ENCODE measurements around the gene ZBTB20.

The ZBTB20 gene

DNA sequence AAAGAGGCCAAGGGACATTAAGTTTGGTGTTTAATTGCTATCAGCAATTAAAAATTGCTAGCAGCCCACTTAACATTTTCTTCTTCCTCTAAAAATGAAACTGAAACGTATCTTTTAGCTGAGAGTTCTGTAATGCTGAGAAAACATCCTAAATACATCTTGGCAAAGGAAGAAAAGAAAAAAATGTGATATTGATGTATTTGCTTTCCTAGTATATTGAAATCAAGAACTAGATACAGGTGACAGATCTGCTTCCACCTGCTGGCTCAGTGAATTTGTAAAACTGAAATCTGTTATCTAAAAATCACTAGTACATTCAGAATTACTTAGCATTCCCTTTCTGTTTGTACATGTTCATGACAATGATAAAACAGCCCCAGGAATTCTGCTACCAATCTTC, 283.2 kb downstream of the ZBTB20 start:
- TF ChIP-seq, protein P1, sequence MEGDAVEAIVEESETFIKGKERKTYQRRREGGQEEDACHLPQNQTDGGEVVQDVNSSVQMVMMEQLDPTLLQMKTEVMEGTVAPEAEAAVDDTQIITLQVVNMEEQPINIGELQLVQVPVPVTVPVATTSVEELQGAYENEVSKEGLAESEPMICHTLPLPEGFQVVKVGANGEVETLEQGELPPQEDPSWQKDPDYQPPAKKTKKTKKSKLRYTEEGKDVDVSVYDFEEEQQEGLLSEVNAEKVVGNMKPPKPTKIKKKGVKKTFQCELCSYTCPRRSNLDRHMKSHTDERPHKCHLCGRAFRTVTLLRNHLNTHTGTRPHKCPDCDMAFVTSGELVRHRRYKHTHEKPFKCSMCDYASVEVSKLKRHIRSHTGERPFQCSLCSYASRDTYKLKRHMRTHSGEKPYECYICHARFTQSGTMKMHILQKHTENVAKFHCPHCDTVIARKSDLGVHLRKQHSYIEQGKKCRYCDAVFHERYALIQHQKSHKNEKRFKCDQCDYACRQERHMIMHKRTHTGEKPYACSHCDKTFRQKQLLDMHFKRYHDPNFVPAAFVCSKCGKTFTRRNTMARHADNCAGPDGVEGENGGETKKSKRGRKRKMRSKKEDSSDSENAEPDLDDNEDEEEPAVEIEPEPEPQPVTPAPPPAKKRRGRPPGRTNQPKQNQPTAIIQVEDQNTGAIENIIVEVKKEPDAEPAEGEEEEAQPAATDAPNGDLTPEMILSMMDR (conservative IDR thresholded peaks at IDR 0.05; ENCODE audit: low read depth, low read length), result no peak
- DNase-seq (ENCODE audit: low read depth), result no peak

DNA sequence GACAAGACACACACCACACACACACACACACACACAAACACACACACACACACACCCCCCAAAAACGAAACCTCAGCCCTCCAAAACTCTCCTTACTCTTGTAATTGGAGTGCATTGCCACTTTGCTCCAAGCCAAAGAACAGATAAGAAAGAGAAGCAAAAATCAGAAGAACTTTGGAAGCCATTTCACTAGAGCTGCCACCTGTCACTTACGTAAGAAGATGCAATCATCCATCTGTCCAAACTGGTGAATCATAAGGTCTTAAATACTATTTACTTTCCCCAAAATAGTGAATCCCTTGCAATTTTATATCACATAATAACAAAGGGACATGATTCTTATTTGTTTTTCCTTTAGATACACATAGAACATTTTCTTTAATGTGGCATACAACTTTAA, 285.4 kb downstream of the ZBTB20 start:
- no peak overlapping the region for H3K4me3 ChIP-seq (ENCODE audit: low read length)
- TF ChIP-seq, protein P1 (conservative IDR thresholded peaks at IDR 0.05; ENCODE audit: low read depth, low read length), result no peak
- DNase-seq (ENCODE audit: low read depth), result no peak

More for the DNA sequence above, 283.2 kb downstream of the ZBTB20 start:
- no peak overlapping the region for H3K4me3 ChIP-seq (ENCODE audit: low read length)

DNA sequence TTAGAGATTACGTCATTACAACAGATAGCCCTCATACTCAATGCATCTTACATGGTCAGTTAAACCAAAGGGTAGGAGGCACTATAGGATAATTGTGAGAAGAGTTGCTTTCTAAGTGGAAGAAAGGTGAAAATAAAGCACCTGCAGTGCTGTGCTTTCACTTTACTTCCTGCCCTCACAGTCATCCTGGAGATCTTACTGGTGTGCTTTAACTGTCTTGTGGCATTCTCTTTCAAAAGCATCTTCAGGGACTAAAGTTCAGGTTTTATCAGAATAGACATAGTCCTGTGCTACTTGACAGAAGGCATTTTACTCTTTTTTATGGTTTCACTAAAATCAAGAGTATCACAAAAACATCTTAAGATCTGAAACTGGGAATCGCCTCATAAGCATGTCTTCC, 286.6 kb downstream of the ZBTB20 start:
- H3K4me3 ChIP-seq (ENCODE audit: low read length), result no peak overlapping the region
- no peak for DNase-seq (ENCODE audit: low read depth)
- TF ChIP-seq, protein P1 (conservative IDR thresholded peaks at IDR 0.05; ENCODE audit: low read depth, low read length), result no peak

DNA sequence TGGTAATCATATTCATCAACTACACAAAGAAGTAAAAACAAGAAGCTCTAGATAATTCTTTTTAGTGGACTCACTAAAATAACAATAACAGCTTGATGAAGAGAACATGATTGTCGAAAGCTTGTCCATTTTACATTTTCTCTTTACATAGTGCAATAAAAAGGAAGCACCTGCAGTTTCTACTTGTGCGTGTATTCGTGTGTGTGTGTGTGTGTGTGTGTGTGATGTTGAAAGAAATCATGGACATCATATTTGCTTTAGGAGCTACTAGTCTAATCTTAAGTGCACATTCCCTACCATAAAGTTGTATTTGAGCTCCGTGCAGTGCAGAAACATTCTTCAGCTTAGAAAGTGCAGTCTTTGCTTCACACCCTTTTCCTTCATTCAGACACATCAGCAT, 288.8 kb downstream of the ZBTB20 start:
- DNase-seq (ENCODE audit: low read depth), result no peak
- TF ChIP-seq, protein P1 (conservative IDR thresholded peaks at IDR 0.05; ENCODE audit: low read depth, low read length), result no peak
- no peak overlapping the region for H3K4me3 ChIP-seq (ENCODE audit: low read length)

DNA sequence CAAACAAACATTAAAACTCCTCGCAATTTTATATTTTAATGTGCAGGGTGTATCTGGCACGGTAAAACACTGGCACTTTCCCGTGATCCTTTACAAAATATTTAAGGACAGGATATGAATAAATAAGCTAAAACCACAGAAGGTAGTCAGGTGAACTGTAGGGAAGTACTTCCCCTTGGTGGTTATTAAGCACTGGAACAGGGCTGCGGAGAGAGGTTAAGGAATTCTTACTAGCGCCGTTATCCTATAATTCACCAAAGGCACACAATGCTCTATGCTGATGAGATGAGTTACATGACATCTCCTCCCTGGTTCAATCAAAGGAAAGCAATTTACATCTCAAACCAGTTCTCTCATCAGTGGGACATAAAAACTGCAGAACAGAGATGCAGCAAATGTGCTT, 289.8 kb downstream of the ZBTB20 start:
- no peak overlapping the region for H3K4me3 ChIP-seq (ENCODE audit: low read length)
- TF ChIP-seq, protein P1 (conservative IDR thresholded peaks at IDR 0.05; ENCODE audit: low read depth, low read length), result no peak
- DNase-seq (ENCODE audit: low read depth), result no peak

DNA sequence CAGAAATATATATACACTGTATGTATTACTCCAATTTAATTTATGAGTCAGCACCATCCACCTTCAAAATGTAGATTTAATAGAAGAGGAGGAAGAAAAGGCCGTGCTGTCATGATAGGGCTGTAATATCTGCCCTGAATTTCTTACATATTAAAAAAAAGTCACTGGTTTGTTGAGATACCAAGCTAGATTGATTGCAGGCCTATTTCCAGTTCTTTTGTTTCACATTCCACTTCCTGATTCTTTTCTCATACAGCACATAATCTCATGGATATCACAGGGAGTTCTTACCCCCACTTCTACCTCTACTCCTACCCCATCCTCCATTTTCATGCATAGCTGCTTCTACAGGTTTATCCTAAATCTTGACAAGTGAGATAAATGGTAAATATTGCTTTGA, 290.3 kb downstream of the ZBTB20 start:
- TF ChIP-seq, protein P1 (conservative IDR thresholded peaks at IDR 0.05; ENCODE audit: low read depth, low read length), result no peak
- no peak for DNase-seq (ENCODE audit: low read depth)
- no peak overlapping the region for H3K4me3 ChIP-seq (ENCODE audit: low read length)

DNA sequence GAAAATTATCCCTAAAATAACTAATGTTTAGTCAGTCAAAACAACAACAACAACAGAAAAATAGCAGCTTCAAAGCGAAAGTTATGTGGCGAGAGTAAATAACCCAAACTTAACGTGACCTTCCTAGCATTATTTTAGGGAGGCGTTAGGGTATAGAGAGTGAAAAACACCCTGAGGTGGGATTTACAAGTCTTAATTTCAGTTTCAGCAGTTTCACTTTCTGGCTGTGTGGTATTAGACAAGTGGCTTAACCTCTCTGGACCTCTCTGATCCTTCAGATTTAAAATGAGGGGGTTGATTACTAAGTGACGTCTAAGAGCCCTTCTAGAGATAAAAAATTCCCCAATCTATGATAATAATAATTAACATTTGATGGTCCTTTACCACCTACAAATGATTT, 291.2 kb downstream of the ZBTB20 start:
- no peak for DNase-seq (ENCODE audit: low read depth)
- TF ChIP-seq, protein P1 (conservative IDR thresholded peaks at IDR 0.05; ENCODE audit: low read depth, low read length), result no peak

More for the DNA sequence above, 291.2 kb downstream of the ZBTB20 start:
- H3K4me3 ChIP-seq (ENCODE audit: low read length), result no peak overlapping the region
